GM23338 (cell line): ENCODE measurements around the gene UNC5B. TPM values are rescaled to one million over a fixed set of nuclear protein-coding genes. Genes with fewer than 3 reads are reported as not detected.

Experiments used
- ATAC-seq: fragments of 200-7000 bp; cut with Tn5 transposase; 3 replicates; pipeline ENCODE4 v1.9.1; 2020
- DNase-seq: peaks from one replicate; pipeline ENCODE4 v3.0.0-alpha.2; 2015; ENCODE audit warnings: low spot score
- H2AFZ ChIP-seq: fragments of 200-600 bp; sonication (generic); 2 replicates; pipeline ENCODE4 v1.8.0; 2016; ENCODE audit warnings: antibody characterized with exemption, mild to moderate bottlenecking, moderate library complexity
- H3F3A ChIP-seq: fragments of 200-600 bp; sonication (generic); replicated peaks from 2 replicates; pipeline ENCODE4 v1.8.0; 2017; ENCODE audit warnings: antibody characterized with exemption, mixed run types, low read depth
- H3K27ac ChIP-seq: fragments of 200-600 bp; sonication (generic); 2 replicates; pipeline ENCODE4 v1.6.1; 2016; ENCODE audit warnings: low read depth
- H3K27me3 ChIP-seq: fragments of 200-600 bp; sonication (generic); 2 replicates; pipeline ENCODE4 v1.8.0; 2016; ENCODE audit warnings: mild to moderate bottlenecking, mixed run types, moderate library complexity; ENCODE audit not compliant: insufficient read depth
- H3K36me3 ChIP-seq: fragments of 200-600 bp; sonication (generic); 2 replicates; pipeline ENCODE4 v1.8.0; 2016; ENCODE audit warnings: mild to moderate bottlenecking; ENCODE audit not compliant: insufficient read depth
- H3K4me1 ChIP-seq: fragments of 200-600 bp; sonication (generic); 2 replicates; pipeline ENCODE4 v1.8.0; 2016; ENCODE audit warnings: mild to moderate bottlenecking, moderate library complexity; ENCODE audit not compliant: insufficient read depth
- H3K4me2 ChIP-seq: fragments of 200-600 bp; sonication (generic); 2 replicates; pipeline ENCODE4 v1.7.1; 2017; ENCODE audit warnings: mixed run types
- H3K4me3 ChIP-seq: fragments of 200-600 bp; sonication (generic); 2 replicates; pipeline ENCODE4 v1.6.1; 2016; ENCODE audit warnings: mixed run types
- H3K79me2 ChIP-seq: fragments of 200-600 bp; sonication (generic); replicated peaks from 2 replicates; pipeline ENCODE4 v1.8.0; 2017; ENCODE audit warnings: mild to moderate bottlenecking; ENCODE audit not compliant: insufficient read depth
- H3K9me2 ChIP-seq: fragments of 200-600 bp; sonication (generic); 2 replicates; pipeline ENCODE4 v1.8.0; 2017; ENCODE audit not compliant: insufficient read depth
- H4K20me1 ChIP-seq: fragments of 200-600 bp; sonication (generic); replicated peaks from 2 replicates; pipeline ENCODE4 v1.8.0; 2017; ENCODE audit warnings: mild to moderate bottlenecking; ENCODE audit not compliant: insufficient read depth
- H3K27ac Mint-ChIP-seq: 2 replicates; pipeline ENCODE4 v1.8.0; 2020; ENCODE audit warnings: inconsistent platforms, mild to moderate bottlenecking, moderate library complexity, mixed read lengths
- H3K27me3 Mint-ChIP-seq: 3 replicates; pipeline ENCODE4 v1.8.0; 2022; ENCODE audit warnings: low read depth, mild to moderate bottlenecking, moderate library complexity, mixed read lengths, inconsistent platforms; ENCODE audit not compliant: insufficient read depth, poor library complexity
- H3K36me3 Mint-ChIP-seq: 3 replicates; pipeline ENCODE4 v1.8.0; 2021; ENCODE audit warnings: low read depth, mild to moderate bottlenecking, inconsistent platforms, moderate library complexity, mixed read lengths
- H3K4me1 Mint-ChIP-seq: 3 replicates; pipeline ENCODE4 v1.8.0; 2020; ENCODE audit warnings: mild to moderate bottlenecking, inconsistent platforms, mixed read lengths
- H3K4me3 Mint-ChIP-seq: 3 replicates; pipeline ENCODE4 v1.8.0; 2021; ENCODE audit warnings: moderate library complexity, mild to moderate bottlenecking, inconsistent platforms, mixed read lengths
- H3K9me3 Mint-ChIP-seq: 3 replicates; pipeline ENCODE4 v1.8.0; 2020; ENCODE audit warnings: moderate library complexity, mild to moderate bottlenecking, inconsistent platforms, mixed read lengths
- CREB1 ChIP-seq: fragments of 250-450 bp; sonication (Bioruptor Pico); IDR thresholded peaks from 2 replicates; pipeline ENCODE4 v1.5.0; 2020; ENCODE audit warnings: low read depth, mild to moderate bottlenecking, moderate library complexity
- CTCF ChIP-seq, 2 experiments: fragments of 200-600 bp in 1 of 2; sonication (generic) in 1 of 2; conservative IDR thresholded peaks; 2 replicates each; pipeline versions ENCODE4 v1.5.1 to v1.6.1; 2016 to 2017; ENCODE audit warnings: antibody characterized with exemption in 2 of 2, low read depth in 2 of 2, mild to moderate bottlenecking in 2 of 2, moderate library complexity in 1 of 2
- ETS1 ChIP-seq: IDR thresholded peaks from 2 replicates; pipeline ENCODE4 v1.6.1; 2016; ENCODE audit warnings: antibody characterized with exemption
- JUNB ChIP-seq: IDR thresholded peaks from one replicate; pipeline ENCODE4 v1.6.1; 2016; ENCODE audit warnings: antibody characterized with exemption; ENCODE audit not compliant: unreplicated experiment
- ZNF462 ChIP-seq: fragments of 250-450 bp; sonication (Bioruptor Pico); IDR thresholded peaks from 2 replicates; pipeline ENCODE4 v1.5.0; 2020; ENCODE audit warnings: mild to moderate bottlenecking, moderate library complexity
- polyA plus RNA-seq: library from polyadenylated mRNA; unstranded; fragments of >200 nt; fragmentation: Nextera tagmentation; extraction: Ambion mirVana; gene quantifications from 2 replicates; pipeline ENCODE4 v1.2.1, GENCODE V29; 2016
- total RNA-seq: library from RNA; depleted of rRNA; stranded (reverse); fragments of >200 nt; shearing (Covaris generic); gene quantifications from 2 replicates; pipeline ENCODE4 v1.2.3, GENCODE V29; 2014

Gene UNC5B
- total and polyA plus RNA-seq, 2 experiments from 2014 or later: 8.0 to 31.2 TPM

GRCh38 chr10:71317739-71318138 is 105.4 kb downstream of the UNC5B start:
- Mint-ChIP-seq H3K27me3 (peaks cover 8% of the 10 kb centered on the region), H3K27ac (no peak overlapping the region), H3K4me3 (no peak overlapping the region), H3K4me1 (peaks cover 19% of the 10 kb centered on the region; the same call in 2 of the 3 replicates), H3K36me3 (0 out of 3 replicates have a peak, but pooled peaks cover under 1% of the 10 kb centered on the region), H3K9me3 (no peaks in the 10 kb centered on the region)
- Histone ChIP-seq H3K4me3 (no peak overlapping the region), H3K27ac (no peak overlapping the region), H4K20me1 (no peaks in the 10 kb centered on the region), H3K4me2 (no peak overlapping the region), H3K9me2 (no peaks in the 10 kb centered on the region), H3F3A (0 out of 2 replicates have a peak, but pooled peaks cover 2% of the 10 kb centered on the region), H3K4me1 (peaks cover 5% of the 10 kb centered on the region), H3K79me2 (no peaks in the 10 kb centered on the region), H2AFZ (no peak overlapping the region; the same call in 1 of the 2 replicates), H3K27me3 (no peaks in the 10 kb centered on the region), H3K36me3 (no peaks in the 10 kb centered on the region)
- ATAC-seq (no peak), DNase-seq (peak; percentile 39)
- no peak for TF ChIP-seq ZNF462 (CRISPR knock-in tag)
- peak; percentile 7 to 23; a peak in 2 of 4 replicates for TF ChIP-seq CTCF (conservative IDR thresholded peaks at IDR 0.05; ENCODE audit: low read depth in 2 of 2)
- TF ChIP-seq JUNB: no peak
- TF ChIP-seq ETS1: no peak
- no peak for TF ChIP-seq CREB1 (CRISPR knock-in tag)
